ENCODE data around the gene TRPV6. TPM values are rescaled to one million over a fixed set of nuclear protein-coding genes. Genes with fewer than 3 reads are reported as not detected.

The TRPV6 gene
- total and polyA plus RNA-seq, 12 donors, result under 0.01 to 0.10 (median 0.06) TPM; not detected in 8

- no peaks in the 10 kb centered on the region for H3K27me3 ChIP-seq
- DNase-seq, result no peak
- no peak overlapping the region for H3K27ac ChIP-seq
- WGBS, 4 donors, result 69 to 87% (median 76%) methylated on average over 5 of the region's 5 CpGs
- H3K4me1 ChIP-seq (replicated peaks in 1 of 2), result peaks cover 0 to 12% of the 10 kb centered on the region in 2 donors
- H3K9me3 ChIP-seq (replicated peaks in 1 of 3), result no peaks in the 10 kb centered on the region
- no peaks in the 10 kb centered on the region for H3K36me3 ChIP-seq (replicated peaks in 1 of 2)
- TF ChIP-seq CTCF (IDR thresholded peaks at IDR 0.05), result no peak
- intact Hi-C loops (cut with DNase I), result loop anchor here in 1 of 2 donors (5.0 kb wide), 1 partner anchor 145 kb away; no protein-coding TSS in a partner anchor
- H3K4me3 ChIP-seq, result no peak overlapping the region
These were observed 27.9 kb downstream of the TRPV6 start for GRCh38 chr7:142857625-142858024.

GRCh38 chr7:142856565-142857245, 28.8 kb downstream of the TRPV6 start:
- H3K36me3 ChIP-seq (replicated peaks in 1 of 2), result no peaks in the 10 kb centered on the region
- DNase-seq, result no peak
- H3K9me3 ChIP-seq (replicated peaks in 1 of 3), result no peaks in the 10 kb centered on the region
- no peak overlapping the region for H3K27ac ChIP-seq
- WGBS, 4 donors, result 74 to 93% (median 86%) methylated on average over 5 to 7 of the region's 7 CpGs
- no peaks in the 10 kb centered on the region for H3K27me3 ChIP-seq
- H3K4me3 ChIP-seq, result no peak overlapping the region
- peaks cover 0 to 12% of the 10 kb centered on the region in 2 donors for H3K4me1 ChIP-seq (replicated peaks in 1 of 2)
- TF ChIP-seq POLR2A (IDR thresholded peaks at IDR 0.05) (no peak), CTCF (IDR thresholded peaks at IDR 0.05) (no peak)
- intact Hi-C loops (cut with DNase I), result loop anchor here in 1 of 2 donors (5.0 kb wide), 1 partner anchor 146 kb away; no protein-coding TSS in a partner anchor

DNA sequence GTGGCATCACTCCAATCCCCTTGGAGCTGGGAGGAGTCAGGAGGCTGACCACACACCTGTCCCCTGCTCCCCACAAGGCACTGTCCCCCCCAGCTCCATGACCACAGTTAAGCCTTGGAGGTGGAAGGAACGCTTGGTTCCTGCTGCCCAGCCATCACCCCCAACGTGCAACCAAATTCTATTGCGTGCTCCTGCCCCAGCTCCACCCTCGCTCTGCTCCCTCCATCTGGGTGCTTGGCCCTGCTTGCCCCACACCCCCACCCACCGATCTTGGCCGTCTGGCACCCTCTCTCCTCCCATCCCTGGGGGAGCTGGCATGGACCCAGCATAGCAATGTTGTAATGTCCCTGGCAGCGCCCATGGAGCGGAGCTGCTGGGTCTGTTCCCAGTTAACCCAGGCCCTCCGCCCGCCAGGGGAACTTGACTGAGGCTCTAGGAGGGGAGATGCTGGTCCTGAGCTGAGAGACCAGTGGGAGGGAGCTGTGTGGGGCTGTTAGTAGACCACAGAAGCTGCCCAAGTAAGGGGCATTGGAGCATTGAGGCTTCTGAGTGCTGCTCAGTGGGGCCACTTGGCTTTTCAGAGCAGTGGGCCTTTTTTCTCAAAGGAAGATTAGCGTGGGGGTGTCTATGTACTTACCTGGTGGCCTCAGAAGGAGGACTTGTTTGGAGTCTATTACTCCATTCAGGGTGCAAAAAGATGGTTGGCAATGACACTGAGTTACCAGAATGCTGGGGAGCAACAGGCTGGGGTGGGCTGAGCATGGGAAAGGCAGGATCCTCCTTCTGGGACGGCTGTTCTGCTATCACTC, 29.6 kb downstream of the TRPV6 start:
- peak in 1 of 7 donors; percentile 18 for DNase-seq
- intact Hi-C loops (cut with DNase I), result loop anchor here in 1 of 2 donors (5.0 kb wide), 1 partner anchor 146 kb away; no protein-coding TSS in a partner anchor
- Histone ChIP-seq H3K36me3 (replicated peaks in 1 of 2) (no peaks in the 10 kb centered on the region), H3K4me3 (no peak overlapping the region), H3K4me1 (replicated peaks in 1 of 2) (peaks cover 0 to 12% of the 10 kb centered on the region in 2 donors), H3K9me3 (replicated peaks in 1 of 3) (no peaks in the 10 kb centered on the region), H3K27me3 (no peaks in the 10 kb centered on the region), H3K27ac (no peak overlapping the region)
- WGBS, 4 donors, result 59 to 74% (median 68%) methylated on average over 8 to 12 of the region's 12 CpGs
- no peak for TF ChIP-seq POLR2A (IDR thresholded peaks at IDR 0.05)
- no peak for TF ChIP-seq CTCF (IDR thresholded peaks at IDR 0.05)

GRCh38 chr7:142855114-142855743, 30.3 kb downstream of the TRPV6 start:
- no peaks in the 10 kb centered on the region for H3K27me3 ChIP-seq
- H3K9me3 ChIP-seq (replicated peaks in 1 of 3), result no peaks in the 10 kb centered on the region
- intact Hi-C loops (cut with DNase I), result loop anchor here in 1 of 2 donors (5.0 kb wide), 1 partner anchor 147 kb away; no protein-coding TSS in a partner anchor
- peak overlapping the region in 3 of 4 donors; percentile 38 to 66 (median 53) for H3K4me3 ChIP-seq
- no peak for DNase-seq
- TF ChIP-seq CTCF (IDR thresholded peaks at IDR 0.05) (no peak), POLR2A (IDR thresholded peaks at IDR 0.05) (no peak)
- H3K27ac ChIP-seq, result peak overlapping the region in 1 of 5 donors; percentile 76
- peaks cover 0 to 12% of the 10 kb centered on the region in 2 donors for H3K4me1 ChIP-seq (replicated peaks in 1 of 2)
- no peaks in the 10 kb centered on the region for H3K36me3 ChIP-seq (replicated peaks in 1 of 2)
- 6 to 20% (median 13%) methylated on average over 1 to 43 of the region's 43 CpGs for WGBS, 4 donors
